NCI-H446 (cell line): ENCODE measurements around the gene GNG7.

ENCODE experiments used
- DNase-seq, 2 experiments: peaks; one replicate each; lab custom pipeline; 2025; lab: John Stamatoyannopoulos, UW

Gene GNG7

GRCh38 chr19:2702170-2703076, at the start of gene GNG7:
Gene GNG7 (minus strand): TSS chr19:2702694. CDS start chr19:2520688, 182,006 bp downstream.
- peak; percentile 67 to 94 for DNase-seq

DNA sequence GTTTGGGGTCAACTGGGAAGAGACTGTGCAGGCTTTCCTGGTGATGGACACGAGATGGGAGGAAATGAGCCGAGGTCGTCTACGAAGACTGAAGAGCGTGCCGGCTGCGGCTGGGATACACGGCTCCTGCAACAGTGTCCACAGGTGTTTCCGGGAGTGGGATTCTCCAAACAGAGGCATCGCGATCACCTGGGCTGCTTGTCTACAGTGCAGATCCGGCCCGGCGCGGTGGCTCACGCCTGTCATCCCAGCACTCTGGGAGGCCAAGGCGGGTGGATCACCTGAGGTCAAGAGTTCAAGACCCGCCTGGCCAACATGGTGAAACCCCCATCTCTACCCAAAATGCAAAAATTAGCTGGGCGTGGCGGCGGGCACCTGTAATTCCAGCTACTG, 48.9 kb upstream of the GNG7 start:
- DNase-seq, result no peak

GRCh38 chr19:2750808-2751437, 48.4 kb upstream of the GNG7 start:
- no peak for DNase-seq

GRCh38 chr19:2747349-2747748, 44.9 kb upstream of the GNG7 start:
- no peak for DNase-seq

DNA sequence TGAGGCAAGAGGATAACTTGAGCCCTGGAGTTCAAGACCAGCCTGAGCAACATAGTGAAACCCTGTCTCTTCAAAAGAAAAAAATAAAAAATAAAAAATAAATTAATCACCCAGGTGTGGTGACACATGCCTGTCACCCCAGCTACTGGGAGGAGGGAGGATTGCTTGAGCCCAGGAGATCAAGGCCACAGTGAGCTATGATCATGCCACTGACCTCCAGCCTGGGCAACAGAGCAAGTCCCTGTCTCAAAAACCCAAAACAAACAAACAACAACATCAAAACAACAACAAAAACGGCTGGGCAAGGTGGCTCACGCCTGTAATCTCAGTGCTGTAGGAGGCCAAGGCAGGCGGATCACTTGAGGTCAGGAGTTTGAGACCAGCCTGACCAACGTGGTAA, 41.6 kb upstream of the GNG7 start:
- DNase-seq, result no peak

- DNase-seq, result no peak
These were observed 40.6 kb upstream of the GNG7 start for GRCh38 chr19:2743099-2743498.

DNA sequence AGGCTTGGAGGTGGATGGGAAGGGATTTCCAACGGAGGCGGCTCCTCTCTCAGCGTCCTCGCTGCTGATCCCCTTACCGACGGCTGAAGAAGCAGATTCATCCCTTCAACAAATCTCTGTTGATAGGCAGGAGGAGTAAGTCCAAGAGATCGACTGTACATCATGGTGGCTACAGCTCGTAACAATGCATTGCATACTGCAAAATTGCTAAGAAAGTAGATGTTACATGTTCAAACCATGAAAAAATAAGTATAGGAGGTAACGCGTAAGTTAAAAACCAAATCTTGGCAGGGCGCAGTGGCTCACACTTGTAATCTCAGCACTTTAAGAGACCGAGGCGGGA, 37.8 kb upstream of the GNG7 start:
- DNase-seq, result no peak

DNA sequence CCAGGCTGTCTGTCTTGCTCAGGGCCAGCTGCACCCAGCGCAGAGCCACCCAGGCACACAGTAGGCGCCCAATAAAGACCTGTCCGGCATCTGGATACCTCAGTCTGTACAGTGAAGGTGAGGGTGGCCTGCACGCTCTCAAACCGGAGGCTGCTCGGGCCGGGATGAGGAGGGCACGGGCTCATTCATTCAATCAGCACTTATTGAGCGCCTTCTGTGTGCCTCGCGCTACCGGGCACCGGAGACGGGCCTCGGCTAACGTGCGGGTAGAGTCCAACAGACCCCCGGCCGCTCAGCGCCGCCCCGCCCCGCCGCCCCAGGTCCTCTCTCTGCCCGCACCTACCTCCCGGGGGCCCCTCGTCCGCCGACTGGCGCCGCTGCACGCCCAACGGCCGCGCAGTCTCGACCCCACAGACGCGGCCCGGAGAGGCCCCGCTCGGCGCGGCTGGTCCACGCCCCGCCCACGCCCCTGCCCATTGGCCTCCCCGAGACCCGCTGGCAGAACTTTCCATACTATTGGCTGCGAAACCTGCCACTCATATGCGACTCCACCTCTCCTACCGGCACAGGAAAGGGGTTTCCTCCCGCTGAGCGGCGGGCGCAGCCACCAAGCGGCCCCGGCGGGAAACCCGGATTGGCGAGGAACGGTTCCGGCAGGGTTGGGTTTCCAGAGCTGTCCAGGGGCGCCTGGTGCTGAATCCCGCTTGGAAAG, 37.3 kb upstream of the GNG7 start, which contains the start of gene SLC39A3:
Gene SLC39A3, minus strand, starts transcription at position 416 of the 712 bp plus-strand sequence. CDS start 2,760 bp downstream, outside the sequence.
- peak; percentile 97 to 99 for DNase-seq

DNA sequence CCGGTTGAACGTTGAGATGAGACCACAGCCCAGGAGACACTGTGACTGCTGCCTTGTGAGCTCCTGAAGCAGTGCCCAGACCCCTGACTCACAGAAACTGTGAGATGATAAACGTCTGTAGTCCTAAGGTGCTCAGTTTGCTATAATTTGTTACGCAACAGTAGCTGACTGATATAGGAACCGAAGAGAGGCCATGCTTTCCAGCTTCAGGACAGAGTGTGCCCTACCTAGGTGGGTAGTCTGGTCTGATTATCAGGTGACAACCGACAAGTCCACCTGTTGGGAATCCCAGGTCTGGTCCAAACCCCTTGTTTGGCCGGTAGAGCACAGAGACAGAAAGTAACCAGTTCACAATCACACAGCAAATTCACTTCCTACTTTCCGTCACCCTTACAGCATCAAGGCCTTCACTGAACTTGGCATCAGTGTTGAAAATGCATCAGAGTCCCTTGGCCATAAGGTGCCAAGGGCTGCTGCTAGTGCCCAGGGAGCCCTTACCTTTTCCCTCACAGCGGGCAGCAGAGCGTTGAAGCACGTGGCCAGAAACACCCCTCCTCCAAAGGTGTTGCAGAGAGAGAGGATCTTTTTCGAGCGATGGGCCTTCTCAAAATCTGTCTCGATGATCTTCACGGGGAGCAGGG, 34.2 kb upstream of the GNG7 start:
- DNase-seq, result no peak

- DNase-seq, result no peak
These were observed 32.9 kb upstream of the GNG7 start for GRCh38 chr19:2735374-2735773.

DNA sequence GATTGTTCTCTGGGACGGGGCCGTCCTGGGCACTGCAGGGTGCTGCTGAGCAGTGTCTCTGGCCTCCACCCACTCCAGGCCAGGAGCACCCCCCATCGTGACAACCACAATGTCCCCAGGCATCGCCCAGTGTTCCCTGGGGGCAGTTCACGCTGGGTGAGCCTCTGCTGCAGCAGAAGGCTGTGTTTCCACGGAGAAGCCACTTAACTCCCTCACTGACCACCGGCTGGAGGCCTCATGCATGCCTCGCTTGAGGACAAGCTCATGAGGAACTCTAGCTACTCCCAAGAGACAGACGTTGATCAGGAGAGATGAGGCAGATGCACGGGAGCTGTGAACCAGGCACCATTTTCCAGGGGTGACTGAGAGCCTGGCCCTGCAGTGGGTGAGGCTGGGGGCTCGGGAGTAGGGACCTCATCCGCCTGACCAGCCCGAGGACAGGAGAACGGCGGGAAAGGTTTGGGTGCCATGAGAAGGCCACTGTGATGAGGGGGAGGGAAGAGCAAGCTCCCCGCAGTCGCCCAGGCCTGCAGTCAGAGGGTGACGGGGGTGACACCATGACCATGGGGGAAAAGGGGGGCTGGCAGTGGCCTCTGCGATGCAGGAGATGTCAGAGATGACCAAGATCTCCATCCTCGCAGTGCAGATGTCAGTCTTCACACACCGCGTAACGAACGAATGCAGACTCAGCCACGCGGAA, 32.2 kb upstream of the GNG7 start:
- DNase-seq, result no peak

GRCh38 chr19:2733930-2734588, 31.6 kb upstream of the GNG7 start:
- DNase-seq, result no peak

GRCh38 chr19:2732883-2733282, 30.4 kb upstream of the GNG7 start:
- no peak for DNase-seq

DNA sequence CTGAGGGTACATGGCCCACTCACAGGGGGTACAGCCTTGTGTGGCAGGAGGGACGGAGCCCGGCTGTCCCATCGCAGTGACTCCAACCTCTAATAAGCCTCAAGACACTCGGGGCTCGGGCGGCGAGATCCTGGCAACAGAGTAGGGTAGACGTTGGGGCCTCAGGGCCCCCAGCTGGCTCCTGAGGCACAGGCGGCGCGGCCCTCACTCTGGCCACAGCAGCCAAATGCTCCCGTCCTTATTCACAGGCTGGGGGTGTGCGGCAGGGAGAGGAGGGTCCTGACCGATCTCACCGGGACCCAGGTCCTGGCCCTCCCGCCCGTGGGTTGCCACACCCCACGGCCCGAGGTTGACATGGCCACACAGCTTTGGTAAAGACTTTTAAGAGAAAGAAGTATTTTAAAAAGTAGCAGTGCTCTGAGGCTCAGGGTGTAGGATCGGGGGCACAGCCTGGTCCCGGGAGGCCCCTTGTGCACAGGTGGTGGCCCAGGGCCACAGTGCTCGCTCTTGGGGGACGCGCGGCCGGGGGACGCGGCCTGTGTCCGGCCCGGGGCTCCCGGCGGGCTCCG, 29.7 kb upstream of the GNG7 start:
- no peak for DNase-seq

DNA sequence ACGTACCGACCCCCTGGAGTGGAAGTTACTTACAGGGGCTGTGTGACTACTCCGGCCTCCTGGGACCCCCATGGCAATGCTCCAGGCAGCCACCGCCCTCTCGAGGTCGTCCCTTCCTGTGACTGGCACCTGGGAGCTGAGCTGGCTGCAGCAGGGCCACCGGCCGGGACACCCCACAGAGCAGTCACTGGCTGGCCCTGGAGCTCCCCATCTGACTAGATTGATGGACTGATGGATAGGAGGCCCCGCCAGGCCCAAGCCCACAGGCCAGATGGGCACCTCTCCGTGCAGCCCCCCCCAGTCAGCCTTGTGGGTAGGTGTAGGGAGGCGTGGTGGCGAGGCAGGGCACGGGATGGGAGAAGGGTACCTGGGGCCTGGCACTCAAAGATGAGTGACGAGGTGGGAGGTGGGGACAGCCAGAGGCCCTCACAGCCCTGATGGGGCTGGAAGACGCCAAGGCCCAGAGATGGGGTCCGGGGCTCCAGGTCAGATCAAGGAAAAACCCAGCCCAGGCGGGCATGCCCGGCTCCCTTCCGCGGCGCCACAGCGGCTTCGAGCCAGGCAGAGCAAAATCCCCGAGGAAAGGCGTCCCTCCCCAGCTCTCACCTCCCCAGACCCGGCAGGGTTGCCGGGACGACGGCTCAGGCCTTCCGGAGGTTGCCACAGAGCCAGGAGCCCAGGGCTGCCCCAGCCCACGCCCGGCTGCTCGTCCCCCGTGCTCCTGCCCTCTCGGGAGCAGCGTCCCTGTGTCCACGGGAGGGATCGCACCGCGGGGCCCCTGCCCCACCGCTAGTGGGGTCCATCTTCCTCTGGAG, 28.9 kb upstream of the GNG7 start:
- DNase-seq, result no peak

- DNase-seq, result no peak
These were observed 27.7 kb upstream of the GNG7 start for GRCh38 chr19:2729943-2730818.

DNA sequence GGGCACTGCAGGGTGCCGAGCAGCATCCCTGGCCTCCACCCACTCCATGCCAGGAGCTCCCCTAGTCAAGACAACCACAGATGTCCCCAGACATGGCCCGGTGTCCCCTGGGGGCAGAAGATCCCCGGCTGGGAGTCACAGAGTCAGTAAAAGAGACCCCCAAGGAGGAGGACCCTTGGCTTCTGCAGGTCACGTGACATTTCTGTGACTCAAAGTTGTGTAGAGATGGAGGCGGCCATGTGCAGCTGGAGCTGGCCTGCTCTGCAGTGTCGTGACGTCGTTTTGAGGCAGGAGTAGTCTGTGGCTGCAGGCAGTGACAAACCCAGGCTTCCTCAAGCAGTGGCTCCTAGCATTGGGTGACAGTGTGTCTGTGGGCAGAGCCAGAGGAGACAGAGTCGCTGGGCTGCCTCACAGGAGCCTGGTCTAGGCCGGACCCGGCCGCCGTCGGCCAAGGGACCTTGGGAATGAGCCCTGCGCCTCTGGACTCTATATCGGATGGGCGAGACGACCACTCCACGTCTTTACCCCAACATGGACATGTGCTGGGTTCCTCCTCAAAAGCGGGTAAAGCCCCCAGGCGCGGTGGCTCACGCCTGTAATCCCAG, 26.4 kb upstream of the GNG7 start:
- no peak for DNase-seq

GRCh38 chr19:2727640-2727944, 25.1 kb upstream of the GNG7 start:
- no peak for DNase-seq
